GM10266 (cell line): ENCODE measurements around the gene SLFN12L.
"Not testable (repeated sequence)": the region's sequence is repeated elsewhere in the genome, so short reads cannot be mapped to it uniquely, and the experiment has no call there.

Source experiments
- DNase-seq: peaks from one replicate; pipeline ENCODE4 v3.0.0; 2012; ENCODE audit errors: extremely low spot score
- CTCF ChIP-seq: IDR thresholded peaks from 2 replicates; pipeline ENCODE4 v1.5.1; 2012; ENCODE audit warnings: mild to moderate bottlenecking, low read depth; ENCODE audit not compliant: control insufficient read depth, insufficient read depth; ENCODE audit errors: missing control alignments

Gene SLFN12L

GRCh38 chr17:35542990-35543389 is 5.5 kb upstream of the SLFN12L start:
- no peak for TF ChIP-seq CTCF
- DNase-seq: no peak

GRCh38 chr17:35541434-35541833 is 4.0 kb upstream of the SLFN12L start:
- TF ChIP-seq CTCF: no peak
- DNase-seq: no peak

- DNase-seq: no peak
- TF ChIP-seq CTCF: no peak
Measured at GRCh38 chr17:35540589-35541404, 3.3 kb upstream of the SLFN12L start.

- no peak for TF ChIP-seq CTCF
- no peak for DNase-seq
Measured at GRCh38 chr17:35539659-35540026, 2.2 kb upstream of the SLFN12L start.

- no peak for TF ChIP-seq CTCF
- DNase-seq: no peak
Measured at GRCh38 chr17:35536664-35537171, 760 bp downstream of the SLFN12L start.

GRCh38 chr17:35535406-35535805 is 2.1 kb downstream of the SLFN12L start:
- not testable (repeated sequence) for DNase-seq

- TF ChIP-seq CTCF: no peak
- no peak for DNase-seq
Measured at GRCh38 chr17:35534576-35535093, 2.8 kb downstream of the SLFN12L start.
